Ectodermal cell (in vitro differentiated cells): ENCODE measurements around the gene SLC48A1.

Experiments
- H3K27ac ChIP-seq: 2 replicates; pipeline ENCODE4 v1.7.0; 2013; ENCODE audit warnings: mild to moderate bottlenecking, low read depth, low read length; ENCODE audit not compliant: insufficient read depth, poor library complexity, severe bottlenecking
- H3K27me3 ChIP-seq: 2 replicates; pipeline ENCODE4 v1.7.0; 2013; ENCODE audit warnings: mild to moderate bottlenecking, low read length; ENCODE audit not compliant: insufficient read depth, control insufficient read depth, poor library complexity, severe bottlenecking
- H3K36me3 ChIP-seq: one replicate; pipeline ENCODE4 v1.7.0; 2013; ENCODE audit warnings: low read length; ENCODE audit not compliant: control insufficient read depth, insufficient read depth
- H3K4me1 ChIP-seq: one replicate; pipeline ENCODE4 v1.7.0; 2013; ENCODE audit warnings: low read length; ENCODE audit not compliant: control insufficient read depth, insufficient read depth
- H3K4me3 ChIP-seq: 2 replicates; pipeline ENCODE4 v1.7.0; 2013; ENCODE audit warnings: low read depth, low read length, control low read depth; ENCODE audit not compliant: insufficient read depth
- H3K9me3 ChIP-seq: 2 replicates; pipeline ENCODE4 v1.7.0; 2013; ENCODE audit warnings: mild to moderate bottlenecking, low read length, moderate library complexity; ENCODE audit not compliant: control insufficient read depth
- WGBS, 2 experiments: methylation state at CpG; one replicate each; pipeline ENCODE4 v1.1.7; 2013; ENCODE audit warnings: missing lambda C conversion rate in 2 of 2; 5-methylcytosine and 5-hydroxymethylcytosine counted together

The SLC48A1 gene

GRCh38 chr12:47824635-47825034 lies 51.6 kb downstream of the SLC48A1 start:
- H3K4me1 ChIP-seq = peaks cover 20% of the 10 kb centered on the region
- no peaks in the 10 kb centered on the region for H3K9me3 ChIP-seq
- H3K27me3 ChIP-seq = peaks cover 13% of the 10 kb centered on the region
- no peak overlapping the region for H3K4me3 ChIP-seq
- H3K27ac ChIP-seq = no peak overlapping the region
- no peaks in the 10 kb centered on the region for H3K36me3 ChIP-seq
- WGBS, 2 experiments = 83 to 90% methylated on average over 3 of the region's 3 CpGs

DNA sequence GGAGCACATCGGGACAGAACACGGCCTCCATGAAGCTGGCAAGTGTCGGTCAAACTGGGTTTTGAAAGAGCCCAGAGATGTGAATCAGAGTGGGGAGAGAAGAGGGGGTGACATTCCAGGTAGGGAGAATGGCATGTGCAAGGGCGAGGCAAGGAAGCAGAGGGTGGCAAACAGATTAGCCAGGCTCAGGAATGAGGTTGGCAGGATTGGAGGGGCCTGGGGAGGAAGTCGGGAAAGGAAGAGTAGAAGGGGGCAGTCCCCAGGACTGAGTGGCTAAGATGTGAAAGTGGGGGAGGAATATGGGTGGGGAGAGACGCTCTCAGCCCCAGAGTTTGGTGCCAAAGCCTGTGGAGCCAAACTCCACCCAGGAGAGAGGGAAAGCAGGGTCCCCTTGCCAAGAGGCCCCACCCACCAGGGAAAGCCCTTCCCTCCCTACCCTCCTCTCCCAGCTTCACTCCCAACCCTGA lies 52.2 kb downstream of the SLC48A1 start:
- Histone ChIP-seq H3K36me3 (no peaks in the 10 kb centered on the region), H3K27me3 (peaks cover 13% of the 10 kb centered on the region), H3K4me3 (no peak overlapping the region), H3K9me3 (no peaks in the 10 kb centered on the region), H3K4me1 (peaks cover 20% of the 10 kb centered on the region), H3K27ac (no peak overlapping the region)
- 82 to 83% methylated on average over 6 of the region's 6 CpGs for WGBS, 2 experiments

DNA sequence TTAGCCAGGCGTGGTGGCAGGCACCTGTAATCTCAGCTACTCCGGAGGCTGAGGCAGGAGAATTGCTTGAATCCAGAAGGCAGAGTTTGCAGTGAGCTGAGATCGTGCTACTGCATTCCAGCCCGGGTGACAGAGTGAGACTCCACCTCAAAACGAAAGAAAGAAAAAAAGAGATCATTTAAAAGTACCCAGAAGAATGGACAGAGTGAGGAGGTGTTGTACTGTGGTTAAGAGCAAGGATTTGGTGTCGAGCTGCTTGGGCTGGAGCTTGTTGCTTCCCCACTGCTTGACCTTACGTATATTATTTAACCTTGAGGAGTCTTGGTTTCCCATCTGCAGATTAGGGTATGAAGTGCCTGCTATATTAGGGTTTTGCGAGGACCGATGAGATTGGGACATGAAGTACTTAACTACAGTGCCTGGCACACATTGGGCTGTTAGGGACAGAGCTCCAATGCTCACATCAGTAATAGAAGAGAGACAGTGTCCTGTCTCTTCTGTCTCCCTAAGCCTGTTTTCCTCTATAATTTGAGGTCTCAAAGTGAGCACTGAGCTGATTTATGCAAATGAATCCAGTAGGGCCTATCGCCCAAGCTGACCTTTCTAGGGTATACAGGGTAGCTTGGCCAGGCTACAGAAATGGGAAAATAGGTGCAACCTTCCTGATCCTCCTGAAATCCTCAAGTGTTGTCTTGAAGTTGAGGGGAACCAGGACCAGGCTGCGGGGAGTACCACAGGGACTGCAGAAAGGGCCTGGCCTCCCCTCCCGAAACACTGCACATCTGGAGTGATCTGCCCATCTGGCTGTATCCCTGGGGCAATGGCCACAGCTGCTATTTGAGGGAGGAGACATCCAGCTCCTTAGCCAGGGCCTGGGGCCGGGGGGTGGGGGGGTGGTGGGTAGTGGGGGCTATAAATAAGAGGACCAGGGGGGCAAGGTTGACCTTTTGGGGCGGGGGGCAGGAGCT lies 55.3 kb downstream of the SLC48A1 start:
- Histone ChIP-seq H3K9me3 (no peaks in the 10 kb centered on the region), H3K4me1 (peaks cover 6% of the 10 kb centered on the region), H3K27ac (no peak overlapping the region), H3K36me3 (no peaks in the 10 kb centered on the region), H3K4me3 (no peak overlapping the region), H3K27me3 (no peaks in the 10 kb centered on the region)
- WGBS, 2 experiments = 87 to 89% methylated on average over 13 to 14 of the region's 14 CpGs

- Histone ChIP-seq H3K9me3 (no peaks in the 10 kb centered on the region), H3K4me3 (no peak overlapping the region), H3K4me1 (peaks cover 6% of the 10 kb centered on the region), H3K27ac (no peak overlapping the region), H3K36me3 (no peaks in the 10 kb centered on the region), H3K27me3 (no peaks in the 10 kb centered on the region)
- WGBS, 2 experiments = 60 to 67% methylated on average over 6 to 7 of the region's 7 CpGs
Observed at GRCh38 chr12:47828976-47829482, 56.0 kb downstream of the SLC48A1 start.

DNA sequence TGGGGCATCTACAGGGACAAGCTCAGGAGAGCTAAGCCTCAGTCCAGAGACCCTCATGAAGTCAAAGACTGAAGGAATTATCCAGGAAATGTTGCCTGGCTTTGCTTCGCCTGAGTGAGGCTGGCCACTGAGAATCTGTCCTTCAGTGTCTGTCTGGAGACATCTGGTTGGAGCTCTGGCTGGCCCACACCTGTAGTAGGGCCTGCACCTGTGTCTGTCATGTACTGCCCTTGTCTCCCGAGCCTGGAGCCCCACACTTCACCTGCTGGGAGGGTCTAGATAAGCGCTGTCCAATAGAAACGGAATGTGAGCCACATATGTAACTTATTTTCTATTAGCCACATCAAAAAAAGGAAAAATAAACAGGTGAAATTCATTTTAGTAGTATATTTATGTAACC lies 56.5 kb downstream of the SLC48A1 start:
- no peaks in the 10 kb centered on the region for H3K9me3 ChIP-seq
- H3K27ac ChIP-seq = no peak overlapping the region
- H3K27me3 ChIP-seq = no peaks in the 10 kb centered on the region
- H3K4me3 ChIP-seq = no peak overlapping the region
- no peaks in the 10 kb centered on the region for H3K36me3 ChIP-seq
- 60 to 63% methylated on average over 3 to 4 of the region's 4 CpGs for WGBS, 2 experiments
- H3K4me1 ChIP-seq = peaks cover 6% of the 10 kb centered on the region
